ENCODE measurements around the gene CREBRF.

The CREBRF gene

DNA sequence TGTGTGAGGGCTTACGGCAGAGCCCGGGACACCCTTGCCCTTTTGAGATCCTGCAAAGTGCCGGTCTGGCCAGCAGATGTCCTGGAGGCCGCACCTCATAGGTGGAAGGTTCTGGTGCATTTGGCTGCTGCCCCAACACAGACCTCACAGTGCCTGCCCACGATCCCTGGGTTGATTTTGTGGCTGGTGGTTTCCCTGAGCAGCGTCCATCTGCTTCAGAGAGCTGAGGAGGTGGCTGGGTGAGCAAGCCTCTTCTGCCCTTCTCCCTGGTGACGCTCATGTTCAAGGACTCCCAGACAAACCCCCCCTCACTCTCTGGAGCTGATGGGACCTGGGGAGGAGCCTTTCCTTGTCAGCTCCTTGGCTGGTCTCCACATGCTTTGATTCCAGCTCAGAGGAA, 107.1 kb downstream of the CREBRF start:
- intact Hi-C loops (cut with micrococcal nuclease), result loop anchor here (10.0 kb wide), 1 partner anchor 122 kb away; no protein-coding TSS in a partner anchor
- no peaks in the 10 kb centered on the region for H3K9me3 Mint-ChIP-seq
- peaks cover 5% of the 10 kb centered on the region for H3K4me1 Mint-ChIP-seq (ENCODE audit: low read depth)
- peaks cover 69% of the 10 kb centered on the region for H3K36me3 Mint-ChIP-seq (ENCODE audit: low read depth)
- H3K27ac Mint-ChIP-seq, result no peak overlapping the region
- H3K27me3 Mint-ChIP-seq, result no peaks in the 10 kb centered on the region
- no peak overlapping the region for H3K4me3 Mint-ChIP-seq

DNA sequence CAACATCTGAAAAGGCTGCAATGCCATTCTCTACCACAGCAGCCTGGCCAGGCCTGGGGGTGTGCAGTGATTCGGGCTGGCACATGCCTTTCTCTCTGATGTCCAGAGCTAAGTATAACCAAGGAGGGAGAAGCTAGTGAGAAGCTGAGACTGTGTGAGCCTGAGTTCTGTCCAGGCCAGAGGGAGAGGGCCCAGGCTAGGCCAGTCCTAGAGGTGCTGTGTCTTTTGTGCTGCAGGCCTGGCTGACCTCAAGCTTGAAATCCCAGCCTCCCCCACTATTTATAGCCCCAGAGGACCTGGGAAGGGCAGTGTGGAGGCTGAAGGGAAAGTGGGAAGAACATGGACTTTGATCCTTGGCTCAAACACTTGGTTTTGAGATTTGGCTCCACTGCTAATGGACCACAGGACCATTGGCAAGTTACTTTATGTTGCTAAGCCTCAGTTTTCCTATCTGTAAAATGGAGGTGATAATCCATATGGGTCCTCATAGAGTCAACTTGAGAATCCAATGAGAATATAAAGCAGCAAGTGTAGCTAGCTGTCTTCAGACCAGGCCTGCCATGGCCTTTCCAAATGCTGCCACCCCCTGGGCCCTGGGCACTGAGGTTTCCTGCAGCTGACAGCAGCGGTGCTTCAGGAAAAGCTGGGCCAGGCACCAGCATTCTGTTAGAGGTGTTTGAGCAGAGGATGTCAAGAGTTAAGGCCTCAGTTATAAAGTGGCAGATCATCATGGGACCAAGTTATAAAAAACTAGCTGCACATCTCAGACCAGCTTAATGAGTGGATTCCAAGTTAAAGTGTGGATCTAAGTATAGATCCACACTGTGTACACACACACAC, 109.2 kb downstream of the CREBRF start:
- Mint-ChIP-seq H3K4me1 (ENCODE audit: low read depth) (peaks cover 5% of the 10 kb centered on the region), H3K9me3 (no peaks in the 10 kb centered on the region), H3K4me3 (no peak overlapping the region), H3K27me3 (no peaks in the 10 kb centered on the region), H3K36me3 (ENCODE audit: low read depth) (peaks cover 48% of the 10 kb centered on the region), H3K27ac (no peak overlapping the region)
- intact Hi-C loops (cut with micrococcal nuclease), result loop anchor here (10.0 kb wide), 1 partner anchor 119 kb away; no protein-coding TSS in a partner anchor

DNA sequence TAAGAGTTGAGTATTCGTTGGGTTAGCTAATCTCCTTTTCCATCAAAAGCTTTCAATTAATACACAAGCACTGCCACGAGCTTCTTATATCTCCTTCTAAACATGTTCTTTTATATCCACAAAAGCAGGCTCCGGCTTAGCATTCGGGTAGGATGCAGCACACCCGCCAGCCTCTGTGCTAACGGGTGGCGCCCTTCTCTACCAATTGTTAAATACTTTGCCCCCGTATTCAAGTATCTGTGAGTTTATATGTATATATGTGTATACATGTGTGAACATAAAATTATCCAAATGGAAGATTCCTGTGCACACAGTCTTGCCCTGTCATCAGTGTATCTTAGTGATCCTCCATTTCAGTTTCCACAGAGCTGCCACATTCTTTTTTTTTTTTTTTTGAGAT, 116.0 kb downstream of the CREBRF start:
- H3K4me3 Mint-ChIP-seq, result no peak overlapping the region
- no peaks in the 10 kb centered on the region for H3K4me1 Mint-ChIP-seq (ENCODE audit: low read depth)
- intact Hi-C loops (cut with micrococcal nuclease), result no loop called here
- H3K27ac Mint-ChIP-seq, result no peak overlapping the region
- H3K9me3 Mint-ChIP-seq, result no peaks in the 10 kb centered on the region
- peaks cover 3% of the 10 kb centered on the region for H3K27me3 Mint-ChIP-seq
- no peaks in the 10 kb centered on the region for H3K36me3 Mint-ChIP-seq (ENCODE audit: low read depth)

DNA sequence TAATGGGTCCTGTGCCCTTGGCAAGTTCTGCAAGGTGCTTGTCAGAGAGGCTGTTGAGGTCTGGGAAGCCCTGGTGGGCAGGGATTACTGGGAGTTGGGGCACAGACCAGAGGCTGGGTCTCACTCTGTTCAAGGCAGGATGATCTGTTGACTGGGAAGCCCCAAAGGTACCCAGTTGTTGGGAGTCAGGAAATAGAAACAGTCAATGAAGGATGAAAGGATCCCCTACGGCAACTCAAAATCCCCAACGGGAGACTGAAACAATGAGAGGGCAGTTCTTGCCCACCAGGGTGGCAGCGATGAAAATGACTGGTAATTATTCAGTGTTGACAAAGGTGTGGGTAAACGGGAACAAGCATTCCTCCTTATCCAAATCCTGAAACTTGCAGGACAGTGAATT, 119.4 kb downstream of the CREBRF start:
- no peaks in the 10 kb centered on the region for H3K36me3 Mint-ChIP-seq (ENCODE audit: low read depth)
- no peak overlapping the region for H3K27ac Mint-ChIP-seq
- no peak overlapping the region for H3K4me3 Mint-ChIP-seq
- intact Hi-C loops (cut with micrococcal nuclease), result no loop called here
- no peaks in the 10 kb centered on the region for H3K4me1 Mint-ChIP-seq (ENCODE audit: low read depth)
- no peaks in the 10 kb centered on the region for H3K9me3 Mint-ChIP-seq
- H3K27me3 Mint-ChIP-seq, result peaks cover 9% of the 10 kb centered on the region

DNA sequence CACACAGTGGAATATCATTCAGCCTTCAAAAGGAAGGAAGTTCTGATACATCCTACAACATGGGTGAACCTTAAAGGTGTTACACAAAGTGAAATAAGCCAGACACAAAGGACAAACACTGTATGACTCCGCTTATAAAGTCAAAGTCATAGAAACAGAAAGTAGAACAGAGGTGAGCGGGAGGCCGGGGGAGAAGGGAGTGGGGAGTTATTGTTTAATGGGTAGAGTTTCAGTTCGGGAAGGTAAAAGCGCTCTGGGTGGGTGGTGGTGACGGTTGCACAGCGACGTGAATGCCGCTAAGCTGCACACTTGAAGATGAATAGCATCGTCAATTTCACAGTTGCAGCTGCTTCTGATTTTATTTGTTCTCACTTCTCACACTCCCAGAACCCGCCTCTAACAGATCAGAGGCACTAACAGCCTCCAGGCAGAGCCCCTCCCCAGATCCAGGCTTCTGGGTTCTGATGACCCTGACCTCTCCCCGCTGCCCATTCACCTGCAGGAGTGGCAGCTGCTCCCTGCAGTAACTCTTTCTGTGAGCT, 122.3 kb downstream of the CREBRF start:
- intact Hi-C loops (cut with micrococcal nuclease), result no loop called here
- Mint-ChIP-seq H3K4me3 (no peak overlapping the region), H3K4me1 (ENCODE audit: low read depth) (no peaks in the 10 kb centered on the region), H3K27me3 (peaks cover 9% of the 10 kb centered on the region), H3K36me3 (ENCODE audit: low read depth) (no peaks in the 10 kb centered on the region), H3K9me3 (no peaks in the 10 kb centered on the region), H3K27ac (no peak overlapping the region)

DNA sequence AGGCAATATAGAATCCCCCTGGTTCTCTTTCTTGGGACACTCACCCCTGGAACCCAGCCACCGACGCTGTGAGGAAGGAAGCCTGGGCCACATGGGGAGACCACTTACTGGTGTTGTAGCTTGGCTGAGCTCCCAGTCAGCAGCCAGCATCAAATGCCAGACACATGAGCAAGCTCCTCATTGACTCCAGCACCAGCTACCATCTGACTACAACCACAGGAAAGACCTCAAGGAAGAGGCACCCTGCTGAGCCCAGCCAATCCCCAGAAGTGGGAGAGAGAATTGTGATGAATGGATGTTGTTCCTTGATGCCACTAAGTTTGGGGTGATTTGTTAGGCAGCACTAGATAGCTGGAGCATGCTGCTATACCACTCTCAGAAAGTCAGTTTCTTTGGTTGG, 124.2 kb downstream of the CREBRF start:
- no peaks in the 10 kb centered on the region for H3K4me1 Mint-ChIP-seq (ENCODE audit: low read depth)
- peaks cover 10% of the 10 kb centered on the region for H3K27me3 Mint-ChIP-seq

DNA sequence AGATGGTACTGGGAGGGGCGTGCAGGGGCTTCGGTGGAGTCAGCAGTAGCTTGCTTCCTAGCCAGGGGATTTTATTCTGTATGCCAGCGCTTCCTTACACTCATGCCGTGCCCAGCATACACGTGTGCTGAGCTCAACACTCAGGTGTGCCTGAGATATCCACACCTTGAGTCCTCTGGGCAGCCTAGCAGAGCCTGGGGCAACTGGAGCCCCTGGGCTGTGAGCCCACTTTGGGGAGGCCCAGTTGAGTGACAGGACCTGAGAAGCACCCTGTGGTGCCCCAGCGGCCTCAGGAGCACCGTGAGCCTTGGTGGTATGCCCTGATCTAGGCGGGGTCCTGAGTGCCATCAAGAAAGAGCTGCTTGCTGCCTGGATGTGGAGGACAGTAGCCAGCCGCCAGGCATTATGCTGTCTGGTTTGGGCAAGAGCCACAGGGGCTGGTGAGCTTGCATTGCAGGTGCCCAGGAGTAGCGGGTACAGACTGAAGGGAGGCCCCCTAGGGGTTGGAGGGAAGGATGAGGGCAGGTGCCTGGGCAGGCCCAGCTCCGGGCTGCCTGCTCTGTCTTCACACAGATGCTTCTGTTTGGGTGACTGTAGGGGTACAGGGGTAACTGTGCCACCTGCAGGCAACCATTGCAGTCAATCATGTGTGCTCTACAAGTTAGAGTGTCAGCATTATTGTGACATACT, 131.0 kb downstream of the CREBRF start:
- intact Hi-C loops (cut with micrococcal nuclease), result no loop called here
- Mint-ChIP-seq H3K36me3 (ENCODE audit: low read depth) (no peaks in the 10 kb centered on the region), H3K4me1 (ENCODE audit: low read depth) (no peaks in the 10 kb centered on the region), H3K27ac (no peak overlapping the region), H3K9me3 (no peaks in the 10 kb centered on the region), H3K4me3 (no peak overlapping the region), H3K27me3 (peaks cover 2% of the 10 kb centered on the region)

More for the DNA sequence above, 124.2 kb downstream of the CREBRF start:
- intact Hi-C loops (cut with micrococcal nuclease), result no loop called here
- H3K36me3 Mint-ChIP-seq (ENCODE audit: low read depth), result no peaks in the 10 kb centered on the region
- no peaks in the 10 kb centered on the region for H3K9me3 Mint-ChIP-seq
- no peak overlapping the region for H3K4me3 Mint-ChIP-seq
- H3K27ac Mint-ChIP-seq, result no peak overlapping the region

DNA sequence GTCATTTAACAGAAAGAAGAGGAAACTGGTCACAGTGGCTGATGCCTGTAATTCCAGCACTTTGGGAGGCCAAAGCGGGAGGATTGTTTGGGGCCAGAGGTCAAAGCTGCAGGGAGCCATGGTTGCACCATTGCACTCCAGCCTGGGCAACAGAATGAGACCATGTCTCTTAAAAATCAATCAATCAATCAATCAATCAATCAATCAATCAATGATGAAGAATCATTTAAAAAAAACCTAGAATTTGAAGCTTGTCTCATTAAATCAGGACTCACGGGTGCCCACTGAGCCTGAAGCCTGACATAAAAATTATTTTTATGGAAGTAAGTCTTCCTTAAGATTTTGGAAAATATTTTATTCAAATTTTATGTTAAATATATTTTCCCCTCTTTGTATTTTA, 132.1 kb downstream of the CREBRF start:
- no peak overlapping the region for H3K4me3 Mint-ChIP-seq
- H3K36me3 Mint-ChIP-seq (ENCODE audit: low read depth), result no peaks in the 10 kb centered on the region
- no peaks in the 10 kb centered on the region for H3K9me3 Mint-ChIP-seq
- H3K27me3 Mint-ChIP-seq, result peaks cover 4% of the 10 kb centered on the region
- no peaks in the 10 kb centered on the region for H3K4me1 Mint-ChIP-seq (ENCODE audit: low read depth)
- no peak overlapping the region for H3K27ac Mint-ChIP-seq
- intact Hi-C loops (cut with micrococcal nuclease), result no loop called here

All from dendritic cell treated with granulocyte-macrophage colony-stimulating factor and Interleukin-4, amounts not matched to agents 40 ng/mL and 50 ng/mL, for 4 days (primary cell).